Fibroblast of lung (primary cell): ENCODE results near the gene FDPS.

Source experiments
- CTCF ChIP-seq, 2 donors: IDR thresholded peaks in 1 of 2; conservative IDR thresholded peaks in 1 of 2; 1 replicate in 1 of 2; 2 replicates in 1 of 2; pipeline ENCODE4 v1.5.1; 2011 to 2012; ENCODE audit warnings: low read length in 2 of 2, control low read depth in 1 of 2, inconsistent platforms in 1 of 2, low read depth in 1 of 2, mild to moderate bottlenecking in 1 of 2
- EZH2 ChIP-seq: IDR thresholded peaks from 2 replicates; pipeline ENCODE4 v1.5.1; 2012; ENCODE audit warnings: low read length, control low read depth, mild to moderate bottlenecking; ENCODE audit errors: missing control alignments

- no peak for TF ChIP-seq CTCF (conservative IDR thresholded peaks at IDR 0.05 in 1 of 2, IDR thresholded peaks at IDR 0.05 in 1 of 2; ENCODE audit: low read depth in 1 of 2, low read length in 2 of 2)
- TF ChIP-seq EZH2 = no peak
These were observed 45.6 kb upstream of the FDPS start for GRCh38 chr1:155263067-155263466.
